HepG2 (cell line): ENCODE results near the gene SF3A2. TPM values are rescaled to one million over a fixed set of nuclear protein-coding genes. Genes with fewer than 3 reads are reported as not detected.

Experiments
- CCDC6 ChIP-seq: sonication (generic); formaldehyde crosslinking; IDR thresholded peaks from 2 replicates; pipeline ENCODE4 v1.8.1; 2022; ENCODE audit warnings: mild to moderate bottlenecking, missing genetic modification reagents, moderate library complexity
- CHCHD3 ChIP-seq: sonication (generic); formaldehyde crosslinking; IDR thresholded peaks from 2 replicates; pipeline ENCODE4 v1.8.0; 2022; ENCODE audit warnings: mild to moderate bottlenecking, missing genetic modification reagents, moderate library complexity
- DRAP1 ChIP-seq: IDR thresholded peaks from 2 replicates; pipeline ENCODE4 v1.6.1; 2016; ENCODE audit warnings: missing genetic modification reagents, missing compliant biosample characterization
- IRX3 ChIP-seq: sonication (generic); formaldehyde crosslinking; IDR thresholded peaks from 2 replicates; pipeline ENCODE4 v1.8.1; 2023; ENCODE audit warnings: mild to moderate bottlenecking, low read depth, missing genetic modification reagents, borderline replicate concordance
- MIER2 ChIP-seq: IDR thresholded peaks from 2 replicates; pipeline ENCODE4 v1.6.1; 2016; ENCODE audit warnings: missing biosample characterization, missing genetic modification reagents
- MIXL1 ChIP-seq: IDR thresholded peaks from 2 replicates; pipeline ENCODE4 v1.6.1; 2016
- MXI1 ChIP-seq: IDR thresholded peaks from 3 replicates; pipeline ENCODE4 v1.6.1; 2012; ENCODE audit warnings: low read depth, low read length, inconsistent platforms, borderline replicate concordance
- PHF21A ChIP-seq: sonication (generic); formaldehyde crosslinking; IDR thresholded peaks from 2 replicates; pipeline ENCODE4 v1.5.0; 2020; ENCODE audit warnings: mild to moderate bottlenecking, missing genetic modification reagents
- POLR2A ChIP-seq, 2 experiments: IDR thresholded peaks; 2 replicates each; pipeline ENCODE4 v1.6.1; 2011; ENCODE audit warnings: low read depth in 2 of 2, low read length in 2 of 2, mild to moderate bottlenecking in 1 of 2, moderate library complexity in 1 of 2; ENCODE audit not compliant: insufficient read depth in 1 of 2
- SKI ChIP-seq: fragments of 450-650 bp; IDR thresholded peaks from one replicate; pipeline ENCODE4 v1.6.1; 2018; ENCODE audit warnings: mild to moderate bottlenecking; ENCODE audit not compliant: partially characterized antibody
- SPEN ChIP-seq: sonication (generic); formaldehyde crosslinking; IDR thresholded peaks from 2 replicates; pipeline ENCODE4 v1.5.1; 2020; ENCODE audit warnings: low read depth, mild to moderate bottlenecking, missing genetic modification reagents
- TFDP1 ChIP-seq: IDR thresholded peaks from 2 replicates; pipeline ENCODE4 v1.6.1; 2016; ENCODE audit warnings: missing compliant biosample characterization, missing genetic modification reagents, borderline replicate concordance
- YEATS2 ChIP-seq: sonication (generic); formaldehyde crosslinking; IDR thresholded peaks from 2 replicates; pipeline ENCODE4 v1.4.0; 2020; ENCODE audit warnings: missing genetic modification reagents, borderline replicate concordance
- ZFY ChIP-seq: sonication (generic); formaldehyde crosslinking; IDR thresholded peaks from 2 replicates; pipeline ENCODE4 v1.4.0; 2020; ENCODE audit warnings: missing genetic modification reagents
- ZMYM4 ChIP-seq: sonication (generic); formaldehyde crosslinking; IDR thresholded peaks from 2 replicates; pipeline ENCODE4 v1.8.1; 2023; ENCODE audit warnings: mild to moderate bottlenecking, missing genetic modification reagents
- ZNF30 ChIP-seq: sonication (generic); formaldehyde crosslinking; IDR thresholded peaks from 2 replicates; pipeline ENCODE4 v1.5.0; 2020; ENCODE audit warnings: mild to moderate bottlenecking, missing genetic modification reagents
- ZNF660 ChIP-seq: sonication (generic); formaldehyde crosslinking; IDR thresholded peaks from 2 replicates; pipeline ENCODE4 v1.5.1; 2020; ENCODE audit warnings: mild to moderate bottlenecking, low read depth, missing genetic modification reagents, borderline replicate concordance
- ZNF720 ChIP-seq: sonication (generic); formaldehyde crosslinking; IDR thresholded peaks from 2 replicates; pipeline ENCODE4 v1.4.0; 2020; ENCODE audit warnings: missing genetic modification reagents
- ZNF777 ChIP-seq: sonication (generic); formaldehyde crosslinking; IDR thresholded peaks from 2 replicates; pipeline ENCODE4 v1.4.0; 2020; ENCODE audit warnings: missing genetic modification reagents
- ZSCAN12 ChIP-seq: sonication (generic); formaldehyde crosslinking; IDR thresholded peaks from 2 replicates; pipeline ENCODE4 v1.9.0; 2021; ENCODE audit warnings: mild to moderate bottlenecking, missing genetic modification reagents
- polyA plus RNA-seq, 8 experiments: library from polyadenylated mRNA; depleted of rRNA in 3 of 8; stranded (reverse) in 7 of 8; unstranded in 1 of 8; fragments of >200 nt; fragmentation: Illumina TruSeq in 4 of 8; extraction: Trizol in 4 of 8; gene quantifications; 2 replicates each; pipeline versions ENCODE4 v1.2.1 to v1.2.3, GENCODE V29; 2011 to 2016; ENCODE audit warnings: low read depth in 4 of 8, missing spikeins in 1 of 8, mixed read lengths in 1 of 8; ENCODE audit not compliant: insufficient read depth in 1 of 8
- total RNA-seq, 5 experiments: library from RNA; depleted of rRNA; stranded (reverse); fragments of >200 nt; fragmentation: Illumina TruSeq; extraction: Trizol; gene quantifications; 2 replicates each; pipeline ENCODE4 v1.2.3, GENCODE V29; 2016; ENCODE audit warnings: low read depth in 1 of 5
- TF ChIP-seq, protein P1 (sequence below): sonication (generic); formaldehyde crosslinking; IDR thresholded peaks from 2 replicates; pipeline ENCODE4 v1.4.0; 2020; ENCODE audit warnings: missing genetic modification reagents, borderline replicate concordance
- TF ChIP-seq, protein P2 (sequence below): sonication (generic); formaldehyde crosslinking; IDR thresholded peaks from 2 replicates; pipeline ENCODE4 v1.4.0; 2020; ENCODE audit warnings: missing genetic modification reagents
- TF ChIP-seq, protein P3 (sequence below): sonication (generic); formaldehyde crosslinking; IDR thresholded peaks from 2 replicates; pipeline ENCODE4 v1.5.0; 2020; ENCODE audit warnings: missing genetic modification reagents, mild to moderate bottlenecking, borderline replicate concordance
- TF ChIP-seq, protein P4 (sequence below): sonication (generic); formaldehyde crosslinking; conservative IDR thresholded peaks from 2 replicates; pipeline ENCODE4 v1.8.0; 2022; ENCODE audit warnings: mild to moderate bottlenecking, moderate library complexity, missing genetic modification reagents

The SF3A2 gene
- total and polyA plus RNA-seq, 2 of the 13 experiments (the other 11 are each of a cell fraction or from before 2014, with no cell fraction given), result 8.6 to 8.8 TPM

DNA sequence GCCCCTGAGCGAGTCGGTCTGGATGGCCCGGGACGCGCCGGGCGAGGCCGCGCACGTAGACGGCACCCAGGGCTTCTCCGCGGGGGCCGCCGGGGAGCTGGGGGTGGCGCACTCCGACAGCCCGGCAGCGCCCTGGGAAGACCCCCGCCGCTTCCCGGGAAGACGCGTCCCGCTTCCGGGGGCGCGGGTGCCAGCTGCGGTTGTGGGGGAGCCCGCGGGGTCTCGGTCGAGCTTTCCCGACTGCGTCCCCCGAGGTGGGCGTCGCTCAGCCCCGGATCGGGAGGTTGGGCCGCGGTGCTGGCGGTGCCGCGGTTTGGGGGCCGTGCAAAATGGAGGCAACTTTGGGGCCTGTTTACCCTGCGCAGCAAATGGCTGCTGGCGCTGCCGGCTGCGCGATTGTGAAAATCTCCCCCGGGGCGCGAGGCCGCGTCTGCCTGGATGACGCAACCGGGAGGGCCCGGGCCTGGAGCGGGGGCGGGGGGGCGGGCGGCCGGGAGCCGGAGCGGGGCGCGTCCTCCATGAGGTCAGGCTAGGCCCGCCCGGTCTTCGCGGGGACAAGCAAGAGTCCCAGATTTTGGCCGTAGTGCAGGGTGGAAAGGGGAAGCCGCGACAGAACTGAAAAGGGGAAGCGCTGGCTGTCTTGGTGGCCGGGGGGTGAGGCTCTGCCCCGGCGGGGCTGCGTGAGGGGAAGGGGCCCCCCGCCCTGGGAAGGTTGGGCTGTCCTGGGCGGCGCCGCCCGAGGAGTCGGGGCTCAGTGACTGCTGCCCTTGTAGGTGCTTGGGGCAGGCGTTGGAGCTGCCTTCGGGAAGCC lies 34.0 kb downstream of the SF3A2 start (continued):
- TF ChIP-seq, protein P1, sequence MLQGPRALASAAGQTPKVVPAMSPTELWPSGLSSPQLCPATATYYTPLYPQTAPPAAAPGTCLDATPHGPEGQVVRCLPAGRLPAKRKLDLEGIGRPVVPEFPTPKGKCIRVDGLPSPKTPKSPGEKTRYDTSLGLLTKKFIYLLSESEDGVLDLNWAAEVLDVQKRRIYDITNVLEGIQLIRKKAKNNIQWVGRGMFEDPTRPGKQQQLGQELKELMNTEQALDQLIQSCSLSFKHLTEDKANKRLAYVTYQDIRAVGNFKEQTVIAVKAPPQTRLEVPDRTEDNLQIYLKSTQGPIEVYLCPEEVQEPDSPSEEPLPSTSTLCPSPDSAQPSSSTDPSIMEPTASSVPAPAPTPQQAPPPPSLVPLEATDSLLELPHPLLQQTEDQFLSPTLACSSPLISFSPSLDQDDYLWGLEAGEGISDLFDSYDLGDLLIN (CRISPR knock-in tag), result no peak
- TF ChIP-seq ZNF720 (CRISPR knock-in tag) (no peak), PHF21A (CRISPR knock-in tag) (0 out of 2 replicates have a peak, but pooled peaks have one; percentile 21), ZNF777 (0 out of 2 replicates have a peak, but pooled peaks have one; percentile 15), TFDP1 (CRISPR knock-in tag) (peak; percentile 34; the same call in 1 of the 2 replicates), CHCHD3 (no peak), ZSCAN12 (CRISPR knock-in tag) (no peak), ZNF660 (CRISPR knock-in tag) (no peak), MIXL1 (CRISPR knock-in tag) (no peak), MIER2 (CRISPR knock-in tag) (no peak), SKI (no peak), IRX3 (CRISPR knock-in tag) (no peak), ZFY (peak; percentile 76), MXI1 (peak; percentile 14; the same call in 1 of the 3 replicates), ZMYM4 (CRISPR knock-in tag) (peak; percentile 18; the same call in 1 of the 2 replicates), ZNF30 (CRISPR knock-in tag) (peak; percentile 59; the same call in 1 of the 2 replicates), CCDC6 (CRISPR knock-in tag) (peak; percentile 58; the same call in 1 of the 2 replicates), SPEN (CRISPR knock-in tag) (0 out of 2 replicates have a peak, but pooled peaks have one; percentile 16), DRAP1 (CRISPR knock-in tag) (no peak), POLR2A (IDR thresholded peaks at IDR 0.05; ENCODE audit: insufficient read depth in 1 of 2, low read depth in 2 of 2, low read length in 2 of 2) (0 out of 4 replicates have a peak, but pooled peaks of 1 of the 2 experiments have one; percentile 2), YEATS2 (CRISPR knock-in tag) (peak; percentile 34; the same call in 1 of the 2 replicates)
- TF ChIP-seq, protein P2, sequence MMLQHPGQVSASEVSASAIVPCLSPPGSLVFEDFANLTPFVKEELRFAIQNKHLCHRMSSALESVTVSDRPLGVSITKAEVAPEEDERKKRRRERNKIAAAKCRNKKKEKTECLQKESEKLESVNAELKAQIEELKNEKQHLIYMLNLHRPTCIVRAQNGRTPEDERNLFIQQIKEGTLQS (CRISPR knock-in tag), result peak; percentile 79
- TF ChIP-seq, protein P3, sequence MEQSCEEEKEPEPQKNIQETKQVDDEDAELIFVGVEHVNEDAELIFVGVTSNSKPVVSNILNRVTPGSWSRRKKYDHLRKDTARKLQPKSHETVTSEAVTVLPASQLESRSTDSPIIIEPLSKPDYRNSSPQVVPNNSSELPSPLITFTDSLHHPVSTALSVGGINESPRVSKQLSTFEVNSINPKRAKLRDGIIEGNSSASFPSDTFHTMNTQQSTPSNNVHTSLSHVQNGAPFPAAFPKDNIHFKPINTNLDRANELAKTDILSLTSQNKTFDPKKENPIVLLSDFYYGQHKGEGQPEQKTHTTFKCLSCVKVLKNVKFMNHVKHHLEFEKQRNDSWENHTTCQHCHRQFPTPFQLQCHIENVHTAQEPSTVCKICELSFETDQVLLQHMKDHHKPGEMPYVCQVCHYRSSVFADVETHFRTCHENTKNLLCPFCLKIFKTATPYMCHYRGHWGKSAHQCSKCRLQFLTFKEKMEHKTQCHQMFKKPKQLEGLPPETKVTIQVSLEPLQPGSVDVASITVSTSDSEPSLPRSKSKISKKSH, result no peak
- TF ChIP-seq, protein P4, sequence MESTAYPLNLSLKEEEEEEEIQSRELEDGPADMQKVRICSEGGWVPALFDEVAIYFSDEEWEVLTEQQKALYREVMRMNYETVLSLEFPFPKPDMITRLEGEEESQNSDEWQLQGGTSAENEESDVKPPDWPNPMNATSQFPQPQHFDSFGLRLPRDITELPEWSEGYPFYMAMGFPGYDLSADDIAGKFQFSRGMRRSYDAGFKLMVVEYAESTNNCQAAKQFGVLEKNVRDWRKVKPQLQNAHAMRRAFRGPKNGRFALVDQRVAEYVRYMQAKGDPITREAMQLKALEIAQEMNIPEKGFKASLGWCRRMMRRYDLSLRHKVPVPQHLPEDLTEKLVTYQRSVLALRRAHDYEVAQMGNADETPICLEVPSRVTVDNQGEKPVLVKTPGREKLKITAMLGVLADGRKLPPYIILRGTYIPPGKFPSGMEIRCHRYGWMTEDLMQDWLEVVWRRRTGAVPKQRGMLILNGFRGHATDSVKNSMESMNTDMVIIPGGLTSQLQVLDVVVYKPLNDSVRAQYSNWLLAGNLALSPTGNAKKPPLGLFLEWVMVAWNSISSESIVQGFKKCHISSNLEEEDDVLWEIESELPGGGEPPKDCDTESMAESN, result peak; percentile 32; the same call in 1 of the 2 replicates
